ENCODE data around the gene AKAP8L.

The AKAP8L gene

DNA sequence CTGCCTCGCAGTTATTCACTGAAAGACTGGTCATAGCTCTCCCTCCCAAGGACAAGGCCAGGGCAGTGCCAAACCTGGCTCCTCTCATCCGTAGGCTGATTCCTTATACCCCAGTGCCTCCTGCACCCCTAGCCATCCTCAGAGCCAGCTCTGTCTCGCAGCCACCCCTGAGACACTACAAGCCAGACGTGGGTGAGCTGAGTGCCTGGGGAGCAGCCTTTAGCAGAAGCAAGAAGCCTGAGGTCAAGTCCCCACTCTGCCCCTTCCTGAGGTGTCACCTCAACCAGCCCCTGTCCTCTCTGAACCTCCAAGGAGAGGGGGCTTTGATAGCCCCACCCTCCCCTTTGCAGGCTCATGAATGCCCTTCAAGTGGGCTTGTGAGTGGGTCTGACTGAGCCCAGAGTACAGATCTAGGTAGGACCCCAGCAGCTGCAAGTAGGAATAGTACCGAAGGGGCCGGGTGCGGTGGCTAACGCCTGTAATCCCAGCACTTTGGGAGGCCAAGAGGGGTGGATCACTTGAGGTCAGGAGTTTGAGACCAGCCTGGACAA lies 14.8 kb upstream of the AKAP8L start:
- in situ Hi-C loops (cut with HindIII; ENCODE audit: low sequenced_read_pairs): no loop called here

DNA sequence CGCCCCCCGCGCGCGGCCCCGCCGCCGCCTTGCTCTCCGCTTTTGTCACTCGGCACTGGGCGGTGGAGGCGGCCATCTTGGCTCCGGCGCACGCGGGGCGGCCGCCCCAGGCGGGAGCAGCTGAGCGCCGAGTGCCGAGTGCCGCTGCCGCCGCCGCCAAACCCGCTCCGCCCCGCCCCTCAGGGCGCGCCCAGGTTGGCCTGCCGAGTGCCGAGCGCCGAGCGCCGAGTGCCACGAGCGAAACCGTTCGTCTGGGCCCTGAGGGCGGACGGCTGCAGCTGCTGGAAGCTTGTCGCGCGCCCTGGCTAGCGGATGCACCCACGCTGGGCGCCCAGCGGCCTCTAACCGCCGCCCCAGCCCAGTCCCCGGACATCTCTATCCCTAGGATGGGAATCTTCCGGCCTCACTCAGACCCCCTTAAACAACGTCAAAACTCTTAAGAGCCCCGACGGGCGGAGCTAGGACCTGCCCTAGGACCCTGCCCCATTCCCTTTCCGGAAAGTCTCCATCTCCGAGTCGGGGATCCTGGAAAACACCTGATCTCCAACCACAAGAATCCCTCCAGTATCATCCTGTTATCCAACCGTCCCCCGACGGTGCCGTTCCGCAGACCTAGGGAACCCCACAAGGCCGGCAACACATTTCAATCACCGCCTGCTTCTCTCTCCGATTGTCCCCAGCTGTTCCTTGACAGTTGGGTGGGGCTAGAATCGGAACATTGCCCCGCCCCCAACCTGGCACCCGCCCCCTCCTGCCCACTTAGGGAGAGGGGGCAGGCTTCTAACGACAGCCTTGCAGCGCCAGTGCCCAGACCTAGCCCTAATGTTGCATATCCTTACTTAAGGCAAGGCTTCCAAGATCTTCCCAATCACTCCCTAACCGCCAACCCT lies 14.1 kb upstream of the AKAP8L start:
- in situ Hi-C loops (cut with HindIII; ENCODE audit: low sequenced_read_pairs): no loop called here

- in situ Hi-C loops (cut with HindIII; ENCODE audit: low sequenced_read_pairs): no loop called here
Measured at GRCh38 chr19:15432018-15432494, 13.3 kb upstream of the AKAP8L start.

DNA sequence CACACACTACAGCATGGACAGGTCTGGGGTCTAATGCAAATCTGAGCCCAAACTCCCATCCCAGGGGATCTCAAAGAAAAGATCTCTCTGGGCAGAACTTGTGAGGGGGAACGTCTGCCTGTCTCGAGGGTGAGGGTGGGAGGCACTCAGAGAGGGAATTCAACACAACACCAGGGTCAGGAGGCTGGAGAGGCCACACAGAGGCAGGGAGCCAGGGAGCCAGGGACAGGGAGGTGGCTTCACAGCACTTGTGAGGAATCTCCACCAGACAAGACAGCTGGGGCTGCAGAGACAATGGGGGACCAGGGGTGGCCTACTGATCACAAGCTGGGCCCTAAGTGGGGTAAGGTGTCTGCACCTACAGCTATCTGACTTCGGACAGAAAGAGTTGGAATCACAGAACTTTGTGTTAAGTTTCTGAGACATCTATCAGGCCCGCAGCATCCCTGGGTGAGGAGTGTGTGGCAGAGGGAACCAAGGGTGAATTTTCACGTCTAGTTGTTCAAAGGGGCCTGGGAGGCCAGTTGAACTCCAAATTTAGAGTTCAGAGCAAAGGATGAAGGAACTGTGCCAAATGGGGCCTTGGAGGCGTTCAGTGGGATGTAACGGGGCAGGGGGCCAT lies 12.7 kb upstream of the AKAP8L start:
- in situ Hi-C loops (cut with HindIII; ENCODE audit: low sequenced_read_pairs): no loop called here

DNA sequence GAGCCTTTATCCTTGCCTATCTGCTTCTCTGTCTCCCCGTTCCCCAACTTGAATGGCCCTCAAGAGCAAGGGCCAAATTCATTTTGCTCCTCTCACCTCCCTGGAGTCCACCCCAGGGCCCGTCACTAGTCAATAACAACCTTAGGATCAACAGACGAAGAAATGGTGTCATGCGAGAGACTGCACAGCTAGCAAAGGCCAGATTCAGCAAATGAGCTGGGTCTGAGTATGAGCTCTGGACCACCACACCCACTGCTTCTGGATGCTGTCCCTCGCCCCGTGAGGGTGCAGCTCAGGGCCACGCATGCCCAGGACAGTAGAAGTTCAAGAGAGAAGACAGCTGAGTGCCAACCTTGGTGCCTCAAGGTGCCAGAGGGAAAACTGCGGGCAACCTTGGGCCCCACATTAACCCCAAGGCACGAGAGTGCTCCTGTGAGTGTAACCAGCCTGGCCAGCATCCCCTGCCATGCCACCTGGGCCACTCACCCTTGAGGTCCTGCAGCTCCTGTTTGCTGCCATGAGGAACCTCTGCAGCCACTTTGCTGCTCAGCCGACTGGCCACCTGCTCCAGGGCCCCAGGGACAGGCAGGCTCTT lies 11.8 kb upstream of the AKAP8L start:
- in situ Hi-C loops (cut with HindIII; ENCODE audit: low sequenced_read_pairs): no loop called here

- in situ Hi-C loops (cut with HindIII; ENCODE audit: low sequenced_read_pairs): no loop called here
Measured at GRCh38 chr19:15429825-15430467, 11.2 kb upstream of the AKAP8L start.

GRCh38 chr19:15428956-15429824 lies 10.4 kb upstream of the AKAP8L start:
- in situ Hi-C loops (cut with HindIII; ENCODE audit: low sequenced_read_pairs): no loop called here

- in situ Hi-C loops (cut with HindIII; ENCODE audit: low sequenced_read_pairs): no loop called here
Measured at GRCh38 chr19:15427991-15428471, 9.2 kb upstream of the AKAP8L start.

DNA sequence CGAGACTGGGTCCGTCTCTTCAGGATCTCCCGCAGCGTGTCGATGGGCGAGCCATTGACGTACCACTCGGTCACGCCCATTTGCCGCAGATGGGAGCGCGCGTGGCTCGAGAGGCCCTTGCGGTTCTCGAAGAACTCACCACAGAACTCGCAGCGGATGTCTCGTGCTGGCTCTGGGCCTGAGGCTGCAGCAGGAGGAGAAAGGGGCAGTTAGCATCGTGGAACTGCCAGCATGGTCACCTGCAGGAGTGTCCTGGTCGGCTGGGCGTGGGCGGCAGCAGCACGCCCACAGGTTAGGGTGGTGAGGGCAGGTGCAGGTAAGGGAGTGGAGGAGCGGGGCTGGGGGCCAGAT lies 8.5 kb upstream of the AKAP8L start:
- in situ Hi-C loops (cut with HindIII; ENCODE audit: low sequenced_read_pairs): no loop called here

- in situ Hi-C loops (cut with HindIII; ENCODE audit: low sequenced_read_pairs): no loop called here
Measured at GRCh38 chr19:15426485-15427349, 7.9 kb upstream of the AKAP8L start.

DNA sequence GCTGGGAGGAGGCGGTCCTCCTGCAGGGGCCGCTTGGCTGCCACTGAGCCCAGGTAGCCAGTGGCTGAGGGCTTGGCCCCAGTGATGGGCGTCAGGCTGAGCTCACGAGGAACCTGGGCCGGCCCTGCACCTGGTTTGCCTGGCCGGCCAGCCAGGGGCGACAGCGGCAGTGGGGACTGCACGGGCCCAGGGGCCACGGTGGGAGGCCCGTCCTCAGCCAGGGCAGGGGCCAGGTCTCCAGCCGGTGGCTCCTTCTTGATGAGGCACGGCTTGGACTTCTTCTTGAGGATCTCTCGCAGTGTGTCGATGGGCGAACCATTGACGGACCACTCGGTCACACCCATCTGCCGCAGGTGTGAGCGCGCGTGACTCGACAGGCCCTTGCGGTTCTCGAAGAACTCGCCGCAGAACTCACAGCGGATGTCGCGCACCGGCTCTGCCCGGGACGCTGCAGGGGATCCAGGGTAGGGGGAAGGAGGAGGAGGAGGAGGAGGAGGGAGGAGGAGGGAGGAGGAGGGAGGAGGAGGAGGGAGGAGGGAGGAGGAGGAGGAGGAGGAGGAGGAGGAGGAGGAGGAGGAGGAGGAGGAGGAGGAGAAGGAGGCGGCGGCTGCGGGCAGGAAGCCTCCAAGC lies 6.6 kb upstream of the AKAP8L start:
- in situ Hi-C loops (cut with HindIII; ENCODE audit: low sequenced_read_pairs): no loop called here

DNA sequence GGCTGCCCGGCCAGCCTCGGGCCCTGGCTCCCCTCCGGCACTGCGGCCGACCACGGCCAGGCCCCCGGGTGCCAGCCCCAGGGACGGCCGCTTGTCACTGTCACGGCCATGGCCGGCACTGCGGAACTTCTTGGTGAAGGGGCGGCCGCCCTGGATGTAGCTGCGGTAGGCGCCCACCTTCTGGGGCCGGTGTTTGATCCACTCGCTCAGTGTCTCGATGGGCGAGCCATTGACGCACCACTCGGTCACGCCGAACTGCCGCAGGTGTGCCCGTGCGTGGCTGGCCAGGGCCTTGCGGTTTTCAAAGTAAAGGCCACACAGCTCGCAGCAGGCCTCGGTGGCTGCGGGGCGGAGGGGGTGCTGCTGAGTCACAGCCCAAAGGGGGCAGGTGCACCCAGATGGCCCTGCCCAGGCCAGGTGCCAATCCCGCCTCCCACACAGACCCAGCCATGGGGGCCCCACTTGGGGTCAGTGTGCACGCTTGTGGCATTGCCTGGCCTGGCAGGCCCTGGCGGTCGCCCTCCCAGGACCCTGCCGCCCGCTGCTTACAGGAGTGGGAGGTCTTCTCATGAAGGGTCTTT lies 6.0 kb upstream of the AKAP8L start:
- in situ Hi-C loops (cut with HindIII; ENCODE audit: low sequenced_read_pairs): no loop called here

DNA sequence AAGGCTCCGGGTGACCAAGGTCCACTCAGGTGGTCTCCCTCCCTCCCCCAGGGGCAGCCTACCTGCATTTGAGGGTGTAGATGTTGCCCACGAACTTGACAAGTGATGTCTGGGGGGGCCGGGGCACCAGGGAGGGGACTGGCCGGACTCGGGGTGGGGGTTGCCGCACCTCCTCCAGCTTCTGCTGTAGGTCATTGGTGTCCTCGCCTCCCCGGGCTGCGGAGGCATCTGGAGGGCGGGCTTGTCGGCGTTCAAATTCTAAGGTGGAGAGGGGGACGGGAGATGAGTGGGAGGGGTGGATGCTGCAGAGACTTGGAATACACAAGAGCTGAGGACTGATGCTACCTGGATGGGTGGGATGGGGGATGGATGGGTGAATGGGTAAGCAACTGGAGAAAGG lies 5.3 kb upstream of the AKAP8L start:
- in situ Hi-C loops (cut with HindIII; ENCODE audit: low sequenced_read_pairs): no loop called here

DNA sequence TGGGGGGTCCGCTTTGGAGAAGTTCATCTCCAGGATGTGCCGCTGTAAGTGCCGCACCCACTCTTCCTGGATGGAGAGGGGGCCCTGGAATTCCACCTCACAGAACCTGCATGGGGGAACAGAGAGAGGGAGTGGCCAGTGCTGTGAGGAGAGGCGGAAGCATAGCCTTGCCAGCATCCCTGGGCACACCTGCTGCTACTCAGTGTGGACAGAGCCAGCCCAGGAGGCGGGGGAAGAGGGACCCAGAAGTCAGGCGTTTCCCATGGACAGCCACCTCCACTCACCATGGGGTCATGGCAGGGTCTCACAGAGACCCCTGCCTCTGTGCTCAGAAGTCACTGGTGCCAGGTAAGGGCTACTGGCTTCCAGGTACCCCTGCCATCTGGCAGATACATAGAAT lies 4.3 kb upstream of the AKAP8L start:
- in situ Hi-C loops (cut with HindIII; ENCODE audit: low sequenced_read_pairs): no loop called here

GRCh38 chr19:15422296-15423075 lies 3.7 kb upstream of the AKAP8L start:
- in situ Hi-C loops (cut with HindIII; ENCODE audit: low sequenced_read_pairs): no loop called here

DNA sequence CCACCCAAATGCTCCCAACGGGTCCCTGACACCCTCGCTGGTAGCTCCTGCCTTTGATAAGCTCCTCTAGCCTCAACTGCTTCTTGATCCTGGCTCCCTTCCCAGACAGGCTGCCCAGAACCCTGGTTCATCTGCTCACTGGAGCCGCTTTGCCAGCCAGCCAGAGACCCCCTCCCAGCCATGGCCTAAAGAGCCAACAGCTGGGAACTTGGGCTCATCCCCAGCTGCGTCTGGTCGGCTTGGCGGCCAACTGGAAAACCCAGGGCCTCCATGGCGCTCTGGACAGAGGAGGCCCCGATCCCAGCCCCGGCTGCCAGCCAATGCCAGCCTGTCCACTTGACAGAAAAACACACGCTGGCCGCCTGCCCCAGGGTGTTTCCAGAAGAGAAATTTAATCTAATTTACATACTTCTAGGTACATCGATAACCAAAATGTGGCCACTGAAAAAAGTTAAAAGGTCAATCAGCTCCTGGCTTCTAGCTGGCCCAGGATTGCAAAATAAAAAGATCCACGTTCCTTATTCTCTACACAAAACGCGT lies 3.0 kb upstream of the AKAP8L start:
- in situ Hi-C loops (cut with HindIII; ENCODE audit: low sequenced_read_pairs): no loop called here

- in situ Hi-C loops (cut with HindIII; ENCODE audit: low sequenced_read_pairs): no loop called here
Measured at GRCh38 chr19:15421136-15421695, 2.4 kb upstream of the AKAP8L start.

All from DLD1 (cell line).